ENCODE measurements around the gene ITGB7.
A peak's percentile ranks its signal among the peaks of the same experiment; 100 is the strongest.

ITGB7 gene

DNA sequence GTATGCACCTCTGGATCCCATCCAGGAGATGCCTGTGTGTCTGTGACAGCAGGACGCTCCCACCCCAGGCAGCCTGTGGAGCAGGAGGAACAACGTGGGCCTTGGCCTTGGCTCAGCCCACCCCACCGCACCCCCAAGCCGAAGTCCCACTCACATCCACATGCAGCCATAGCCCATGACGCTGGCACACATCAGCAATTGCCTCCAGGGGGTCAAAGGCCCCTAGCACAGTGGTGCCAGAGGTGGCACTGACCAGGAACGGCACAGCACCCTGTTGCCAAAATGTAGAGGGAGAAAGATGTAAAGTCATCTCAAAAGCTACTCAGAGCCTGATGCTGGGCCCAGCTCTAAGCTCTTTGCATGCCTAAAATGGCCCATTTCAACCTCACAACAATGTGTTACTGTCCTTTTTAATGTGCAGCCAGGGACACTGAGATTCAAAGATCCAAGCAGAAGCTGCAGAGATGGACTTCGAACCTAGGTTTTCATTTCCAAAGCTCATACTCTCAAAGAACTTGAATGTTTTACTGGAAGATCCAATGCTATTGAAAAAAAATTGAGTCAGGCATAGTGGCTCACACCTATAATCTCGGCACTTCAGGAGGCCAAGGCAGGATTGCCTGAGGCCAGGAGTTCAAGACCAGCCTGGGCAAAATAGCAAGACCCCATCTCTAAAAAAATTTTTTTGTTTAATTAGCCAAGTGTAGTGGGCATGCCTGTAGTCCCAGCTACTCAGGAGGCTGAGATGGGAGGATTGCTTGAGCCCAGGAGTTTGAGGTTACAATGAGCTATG is 45.7 kb downstream of the ITGB7 start:
- Histone ChIP-seq H3K27me3 (ENCODE audit: insufficient read depth, poor library complexity, severe bottlenecking) (no peaks in the 10 kb centered on the region), H3K4me3 (replicated peaks; ENCODE audit: insufficient read depth, low read length) (no peak overlapping the region), H3K27ac (replicated peaks) (no peak overlapping the region)
- DNase-seq (ENCODE audit: low read depth in 1 of 2, low spot score in 1 of 2): no peak
- TF ChIP-seq, protein P1, sequence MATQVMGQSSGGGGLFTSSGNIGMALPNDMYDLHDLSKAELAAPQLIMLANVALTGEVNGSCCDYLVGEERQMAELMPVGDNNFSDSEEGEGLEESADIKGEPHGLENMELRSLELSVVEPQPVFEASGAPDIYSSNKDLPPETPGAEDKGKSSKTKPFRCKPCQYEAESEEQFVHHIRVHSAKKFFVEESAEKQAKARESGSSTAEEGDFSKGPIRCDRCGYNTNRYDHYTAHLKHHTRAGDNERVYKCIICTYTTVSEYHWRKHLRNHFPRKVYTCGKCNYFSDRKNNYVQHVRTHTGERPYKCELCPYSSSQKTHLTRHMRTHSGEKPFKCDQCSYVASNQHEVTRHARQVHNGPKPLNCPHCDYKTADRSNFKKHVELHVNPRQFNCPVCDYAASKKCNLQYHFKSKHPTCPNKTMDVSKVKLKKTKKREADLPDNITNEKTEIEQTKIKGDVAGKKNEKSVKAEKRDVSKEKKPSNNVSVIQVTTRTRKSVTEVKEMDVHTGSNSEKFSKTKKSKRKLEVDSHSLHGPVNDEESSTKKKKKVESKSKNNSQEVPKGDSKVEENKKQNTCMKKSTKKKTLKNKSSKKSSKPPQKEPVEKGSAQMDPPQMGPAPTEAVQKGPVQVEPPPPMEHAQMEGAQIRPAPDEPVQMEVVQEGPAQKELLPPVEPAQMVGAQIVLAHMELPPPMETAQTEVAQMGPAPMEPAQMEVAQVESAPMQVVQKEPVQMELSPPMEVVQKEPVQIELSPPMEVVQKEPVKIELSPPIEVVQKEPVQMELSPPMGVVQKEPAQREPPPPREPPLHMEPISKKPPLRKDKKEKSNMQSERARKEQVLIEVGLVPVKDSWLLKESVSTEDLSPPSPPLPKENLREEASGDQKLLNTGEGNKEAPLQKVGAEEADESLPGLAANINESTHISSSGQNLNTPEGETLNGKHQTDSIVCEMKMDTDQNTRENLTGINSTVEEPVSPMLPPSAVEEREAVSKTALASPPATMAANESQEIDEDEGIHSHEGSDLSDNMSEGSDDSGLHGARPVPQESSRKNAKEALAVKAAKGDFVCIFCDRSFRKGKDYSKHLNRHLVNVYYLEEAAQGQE (IDR thresholded peaks at IDR 0.05; ENCODE audit: insufficient replicate concordance, low read depth): no peak

- H3K27ac ChIP-seq (replicated peaks): no peak overlapping the region
- H3K4me3 ChIP-seq (replicated peaks; ENCODE audit: insufficient read depth, low read length): no peak overlapping the region
- no peaks in the 10 kb centered on the region for H3K27me3 ChIP-seq (ENCODE audit: insufficient read depth, poor library complexity, severe bottlenecking)
- TF ChIP-seq SPI1 (IDR thresholded peaks at IDR 0.05; ENCODE audit: borderline replicate concordance, low read depth) (no peak), GABPA (IDR thresholded peaks at IDR 0.05; ENCODE audit: low read depth) (no peak)
- DNase-seq (ENCODE audit: low read depth in 1 of 2, low spot score in 1 of 2): no peak
Measured at GRCh38 chr12:53160673-53161072, 46.4 kb downstream of the ITGB7 start.

DNA sequence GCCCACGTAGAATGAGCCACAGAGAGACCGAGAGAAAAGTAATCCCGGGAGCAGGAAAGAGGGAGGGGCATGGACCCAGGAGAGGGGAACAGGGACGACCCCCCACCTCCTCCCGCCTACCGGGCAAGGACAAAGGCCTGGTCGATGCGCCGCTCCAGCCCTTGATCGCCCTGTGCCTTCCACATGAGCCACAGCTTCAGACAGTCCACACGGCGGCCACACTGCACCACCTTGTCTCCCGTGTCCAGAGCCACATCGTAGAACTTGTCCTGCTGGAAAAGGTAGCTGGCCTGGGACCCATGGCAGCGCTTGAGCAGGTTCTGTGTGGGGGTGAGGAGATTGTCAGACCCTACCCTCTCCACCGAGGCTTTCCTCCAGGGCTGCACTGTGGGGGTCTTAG is 47.1 kb downstream of the ITGB7 start:
- no peak for TF ChIP-seq GABPA (IDR thresholded peaks at IDR 0.05; ENCODE audit: low read depth)
- TF ChIP-seq, protein P2, sequence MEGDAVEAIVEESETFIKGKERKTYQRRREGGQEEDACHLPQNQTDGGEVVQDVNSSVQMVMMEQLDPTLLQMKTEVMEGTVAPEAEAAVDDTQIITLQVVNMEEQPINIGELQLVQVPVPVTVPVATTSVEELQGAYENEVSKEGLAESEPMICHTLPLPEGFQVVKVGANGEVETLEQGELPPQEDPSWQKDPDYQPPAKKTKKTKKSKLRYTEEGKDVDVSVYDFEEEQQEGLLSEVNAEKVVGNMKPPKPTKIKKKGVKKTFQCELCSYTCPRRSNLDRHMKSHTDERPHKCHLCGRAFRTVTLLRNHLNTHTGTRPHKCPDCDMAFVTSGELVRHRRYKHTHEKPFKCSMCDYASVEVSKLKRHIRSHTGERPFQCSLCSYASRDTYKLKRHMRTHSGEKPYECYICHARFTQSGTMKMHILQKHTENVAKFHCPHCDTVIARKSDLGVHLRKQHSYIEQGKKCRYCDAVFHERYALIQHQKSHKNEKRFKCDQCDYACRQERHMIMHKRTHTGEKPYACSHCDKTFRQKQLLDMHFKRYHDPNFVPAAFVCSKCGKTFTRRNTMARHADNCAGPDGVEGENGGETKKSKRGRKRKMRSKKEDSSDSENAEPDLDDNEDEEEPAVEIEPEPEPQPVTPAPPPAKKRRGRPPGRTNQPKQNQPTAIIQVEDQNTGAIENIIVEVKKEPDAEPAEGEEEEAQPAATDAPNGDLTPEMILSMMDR (IDR thresholded peaks at IDR 0.05; ENCODE audit: insufficient read depth, low read length): no peak
- TF ChIP-seq SPI1 (IDR thresholded peaks at IDR 0.05; ENCODE audit: borderline replicate concordance, low read depth): no peak
- TF ChIP-seq, protein P1 (IDR thresholded peaks at IDR 0.05; ENCODE audit: insufficient replicate concordance, low read depth): no peak
- no peak for TF ChIP-seq POLR2AphosphoS5 (IDR thresholded peaks at IDR 0.05; ENCODE audit: low read depth)

GRCh38 chr12:53159195-53159839 is 47.7 kb downstream of the ITGB7 start:
- H3K27me3 ChIP-seq (ENCODE audit: insufficient read depth, poor library complexity, severe bottlenecking): no peaks in the 10 kb centered on the region
- TF ChIP-seq, protein P1 (IDR thresholded peaks at IDR 0.05; ENCODE audit: insufficient replicate concordance, low read depth): no peak
- TF ChIP-seq, protein P2 (IDR thresholded peaks at IDR 0.05; ENCODE audit: insufficient read depth, low read length): peak; percentile 100
- TF ChIP-seq GABPA (IDR thresholded peaks at IDR 0.05; ENCODE audit: low read depth): no peak
- 0 out of 2 replicates have a peak, but pooled peaks have one; percentile 53 for TF ChIP-seq POLR2AphosphoS5 (IDR thresholded peaks at IDR 0.05; ENCODE audit: low read depth)
- no peak for TF ChIP-seq SPI1 (IDR thresholded peaks at IDR 0.05; ENCODE audit: borderline replicate concordance, low read depth)
- no peak overlapping the region for H3K4me3 ChIP-seq (replicated peaks; ENCODE audit: insufficient read depth, low read length)
- no peak overlapping the region for H3K27ac ChIP-seq (replicated peaks)
- peak; percentile 69 to 90 for DNase-seq (ENCODE audit: low read depth in 1 of 2, low spot score in 1 of 2)

More for the DNA sequence above, 47.1 kb downstream of the ITGB7 start:
- no peaks in the 10 kb centered on the region for H3K27me3 ChIP-seq (ENCODE audit: insufficient read depth, poor library complexity, severe bottlenecking)
- H3K4me3 ChIP-seq (replicated peaks; ENCODE audit: insufficient read depth, low read length): no peak overlapping the region
- DNase-seq (ENCODE audit: low read depth in 1 of 2, low spot score in 1 of 2): no peak
- no peak overlapping the region for H3K27ac ChIP-seq (replicated peaks)
